ENCODE measurements around the gene SERPINA1. TPM values are rescaled to one million over a fixed set of nuclear protein-coding genes. Genes with fewer than 3 reads are reported as not detected.
"Not testable (repeated sequence)": the region's sequence is repeated elsewhere in the genome, so short reads cannot be mapped to it uniquely, and the experiment has no call there.

SERPINA1 gene
- total RNA-seq, 2 experiments from 2014 or later: 22.1 to 24.5 TPM

DNA sequence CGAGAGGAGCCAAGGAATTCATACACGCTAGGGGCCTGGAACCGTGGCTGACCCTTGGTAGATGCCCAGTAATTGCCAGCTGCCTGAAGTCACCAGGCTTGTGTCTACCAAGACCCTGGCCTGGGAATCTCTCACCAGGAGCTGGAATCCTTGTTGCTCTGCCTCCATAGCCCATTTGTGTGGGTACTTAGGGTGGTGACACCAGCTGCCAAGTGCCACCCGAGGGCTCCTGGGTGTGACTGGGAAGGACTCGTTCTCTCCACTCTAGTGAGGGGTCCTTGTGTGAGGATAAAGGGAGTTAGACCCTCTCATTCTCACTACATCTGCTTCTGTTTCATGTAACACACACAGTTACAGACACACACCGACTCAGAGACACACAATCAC lies 17.9 kb downstream of the SERPINA1 start:
- Mint-ChIP-seq H3K27me3 (peaks cover 5% of the 10 kb centered on the region), H3K36me3 (no peaks in the 10 kb centered on the region), H3K9me3 (no peaks in the 10 kb centered on the region), H3K4me3 (no peak overlapping the region), H3K4me1 (ENCODE audit: low read depth) (no peaks in the 10 kb centered on the region), H3K27ac (no peak overlapping the region)
- ChIA-PET POLR2A (no interaction called here), CTCF (no interaction called here)
- DNase-seq: no peak
- intact Hi-C loops (cut with micrococcal nuclease): no loop called here

DNA sequence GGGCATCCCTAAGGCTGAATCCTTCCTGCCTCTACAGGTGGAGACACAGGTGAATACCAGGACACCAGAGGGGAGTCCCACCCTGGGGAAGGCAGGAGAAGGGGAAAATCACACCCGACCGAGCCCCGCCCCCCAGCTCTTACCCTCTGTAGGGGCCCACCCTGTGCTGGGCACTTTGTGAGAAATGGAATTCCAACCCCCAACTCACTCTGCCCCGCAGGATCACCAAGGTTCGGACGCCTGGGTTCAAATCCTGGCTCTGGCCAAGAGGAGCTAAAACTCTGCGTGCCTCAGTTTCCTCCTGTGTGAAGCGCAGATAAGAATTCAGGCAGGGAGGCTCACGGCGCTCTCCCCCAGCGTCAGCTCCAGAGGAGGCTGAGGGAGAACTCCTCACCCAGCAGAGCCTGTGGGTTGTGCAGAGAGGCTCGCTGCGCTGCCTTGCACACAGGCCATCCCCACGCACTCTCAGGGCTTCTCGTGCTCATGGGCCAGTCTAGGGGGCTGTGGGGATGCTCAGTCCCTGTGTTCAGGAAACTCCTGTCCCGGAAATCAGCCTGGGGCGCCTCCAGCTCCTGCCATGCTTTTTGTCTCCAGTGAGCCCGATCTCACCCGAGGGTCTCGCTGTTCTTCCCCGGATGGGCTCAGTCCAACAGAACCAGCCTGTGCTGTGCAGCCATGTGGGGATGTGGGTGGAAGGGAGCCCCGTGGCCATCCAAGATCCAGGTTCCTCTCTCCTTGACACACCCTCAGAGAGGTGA lies 18.5 kb downstream of the SERPINA1 start:
- H3K4me3 Mint-ChIP-seq; DNase-seq; H3K27ac Mint-ChIP-seq; CTCF ChIA-PET; H3K27me3 Mint-ChIP-seq; H3K4me1 Mint-ChIP-seq (ENCODE audit: low read depth); H3K36me3 Mint-ChIP-seq; POLR2A ChIA-PET; H3K9me3 Mint-ChIP-seq; intact Hi-C loops (cut with micrococcal nuclease): not testable (repeated sequence)

DNA sequence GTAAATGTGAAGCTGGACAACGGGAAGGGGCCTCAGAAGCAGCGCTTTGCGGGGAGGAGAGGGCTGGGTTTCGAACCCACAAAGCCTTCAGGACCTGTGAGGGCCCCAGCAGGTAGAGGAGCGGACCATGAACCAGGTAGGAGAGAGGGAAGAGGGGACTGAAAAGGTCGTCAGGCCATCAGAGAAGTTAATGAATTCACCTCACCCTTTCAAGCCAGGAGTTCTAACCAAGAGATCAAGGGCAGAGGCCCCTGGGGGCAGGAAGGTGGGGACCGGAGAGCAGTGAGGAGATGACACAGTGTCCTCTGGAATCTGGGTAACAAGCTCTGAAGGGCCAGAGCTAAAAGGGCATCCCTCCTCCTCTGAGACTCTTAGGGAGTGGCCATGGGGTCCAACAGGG lies 19.4 kb downstream of the SERPINA1 start:
- DNase-seq: no peak
- ChIA-PET CTCF (interaction anchor here (0.7 kb wide), 1 partner anchor 10 kb away, joined by 3 read pairs; no protein-coding TSS in a partner anchor), POLR2A (no interaction called here)
- Mint-ChIP-seq H3K4me3 (no peak overlapping the region), H3K9me3 (no peaks in the 10 kb centered on the region), H3K36me3 (no peaks in the 10 kb centered on the region), H3K27me3 (peaks cover 5% of the 10 kb centered on the region), H3K4me1 (ENCODE audit: low read depth) (no peaks in the 10 kb centered on the region), H3K27ac (no peak overlapping the region)
- intact Hi-C loops (cut with micrococcal nuclease): no loop called here

DNA sequence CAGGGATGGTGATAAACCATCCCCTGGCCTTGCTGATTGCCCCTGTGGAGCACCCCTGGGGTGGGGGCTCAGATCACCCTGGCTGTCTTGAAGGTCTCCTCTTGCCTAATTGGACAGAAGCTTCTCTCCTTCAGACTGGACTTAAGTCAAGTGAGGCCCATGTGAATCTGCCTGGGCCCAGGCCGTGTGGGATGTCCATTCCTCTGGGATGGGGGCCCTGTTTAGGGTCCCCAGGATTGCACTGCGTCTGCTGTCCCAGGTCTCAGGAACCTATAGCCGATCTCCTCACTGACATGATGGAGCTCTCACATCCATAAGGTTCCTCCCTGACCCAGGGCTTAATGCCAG lies 20.2 kb downstream of the SERPINA1 start:
- ChIA-PET POLR2A (no interaction called here), CTCF (no interaction called here)
- intact Hi-C loops (cut with micrococcal nuclease): no loop called here
- Mint-ChIP-seq H3K27me3 (peaks cover 5% of the 10 kb centered on the region), H3K4me3 (no peak overlapping the region), H3K36me3 (no peaks in the 10 kb centered on the region), H3K4me1 (ENCODE audit: low read depth) (no peaks in the 10 kb centered on the region), H3K27ac (no peak overlapping the region), H3K9me3 (no peaks in the 10 kb centered on the region)
- DNase-seq: no peak

DNA sequence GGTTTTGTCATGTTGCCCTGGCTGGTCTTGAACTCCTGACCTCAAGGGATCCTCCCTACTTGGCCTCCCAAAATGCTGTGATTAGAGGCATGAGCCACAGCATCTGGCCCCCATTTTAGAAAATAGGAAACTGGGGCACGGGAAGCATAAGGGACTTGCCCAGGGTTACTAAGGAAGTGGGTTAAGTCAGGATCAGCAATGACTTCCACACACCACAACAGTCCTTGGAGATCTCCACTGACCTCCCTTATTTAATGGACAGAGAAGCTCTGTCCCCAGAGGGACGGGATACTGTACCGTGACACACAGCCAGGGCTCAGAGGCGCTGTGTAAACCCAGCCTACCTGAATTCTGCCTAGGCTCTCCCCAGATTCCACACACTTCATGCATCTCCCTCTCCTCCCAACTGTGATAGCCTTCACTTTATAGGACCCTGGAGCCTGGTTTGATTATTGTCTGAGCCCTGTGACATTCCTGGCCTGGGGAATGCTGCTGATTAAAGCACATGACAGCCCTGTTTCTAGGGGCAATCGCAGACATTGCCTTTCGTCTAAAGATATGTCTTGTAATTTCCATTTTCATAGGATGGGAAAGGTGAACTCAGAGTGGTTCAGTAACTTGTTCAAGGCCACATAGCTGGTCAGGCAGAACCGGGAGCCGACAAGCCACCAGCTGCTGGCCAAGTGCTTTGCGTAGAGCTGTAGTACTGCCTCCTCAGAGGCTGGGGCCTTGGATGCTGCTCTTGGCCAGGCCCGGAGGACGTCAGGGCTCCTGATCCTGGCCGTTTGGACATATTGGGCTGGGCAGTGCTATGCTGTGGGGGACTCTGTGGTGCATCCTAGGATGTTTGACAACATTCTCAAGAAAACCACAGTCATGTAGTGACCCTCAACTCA lies 20.8 kb downstream of the SERPINA1 start:
- Mint-ChIP-seq H3K27ac (no peak overlapping the region), H3K4me3 (no peak overlapping the region), H3K27me3 (peaks cover 8% of the 10 kb centered on the region), H3K4me1 (ENCODE audit: low read depth) (no peaks in the 10 kb centered on the region), H3K9me3 (no peaks in the 10 kb centered on the region), H3K36me3 (no peaks in the 10 kb centered on the region)
- DNase-seq: no peak
- ChIA-PET CTCF (no interaction called here), POLR2A (no interaction called here)
- intact Hi-C loops (cut with micrococcal nuclease): no loop called here

DNA sequence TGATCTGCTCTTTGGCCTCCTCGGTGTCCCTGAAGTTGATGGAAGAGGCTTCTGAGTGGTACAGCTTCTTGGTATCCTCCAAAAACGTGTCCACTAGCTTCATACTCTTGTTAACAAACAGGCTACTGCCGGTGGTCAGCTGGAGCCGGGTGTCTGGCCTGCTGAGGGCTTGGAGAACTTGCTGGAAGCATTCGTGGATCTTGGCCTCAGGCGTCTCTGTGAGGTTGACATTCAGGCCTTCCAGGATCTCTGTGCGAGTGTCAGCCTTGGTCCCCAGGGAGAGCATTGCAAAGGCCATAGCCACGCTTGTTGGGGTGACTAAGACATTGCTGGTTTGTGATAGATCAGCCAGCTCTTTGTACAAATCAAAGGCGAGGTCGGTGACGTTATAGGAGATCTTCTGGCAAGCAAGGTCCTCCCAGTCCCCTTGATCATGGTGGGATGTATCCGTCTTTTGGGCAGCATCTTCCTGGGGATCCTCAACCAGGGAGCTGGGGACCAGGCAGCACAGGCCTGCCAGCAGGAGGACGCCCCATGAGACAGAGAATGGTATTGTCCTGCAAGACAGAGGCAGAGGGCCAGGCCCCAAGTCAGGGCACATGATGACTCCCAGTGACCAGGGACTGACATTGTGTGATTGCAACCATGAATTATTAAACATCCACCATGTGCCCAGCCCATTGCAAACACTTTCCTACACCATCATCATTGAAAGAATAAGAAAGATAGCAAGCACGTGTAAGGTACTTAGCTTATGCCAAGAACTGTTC lies 22.1 kb downstream of the SERPINA1 start, which contains the start of gene SERPINA2:
Gene SERPINA2, minus strand, starts transcription at position 553 of the 770 bp plus-strand sequence.
- Mint-ChIP-seq H3K36me3 (no peaks in the 10 kb centered on the region), H3K4me3 (no peak within 1 kb of the TSS), H3K9me3 (no peaks in the 10 kb centered on the region), H3K27ac (no peak within 1 kb of the TSS), H3K4me1 (ENCODE audit: low read depth) (no peaks in the 10 kb centered on the region), H3K27me3 (peaks cover 9% of the 10 kb centered on the region)
- POLR2A ChIA-PET: no interaction called here
- CTCF ChIA-PET: no interaction called here
- intact Hi-C loops (cut with micrococcal nuclease): no loop called here
- no peak for DNase-seq

DNA sequence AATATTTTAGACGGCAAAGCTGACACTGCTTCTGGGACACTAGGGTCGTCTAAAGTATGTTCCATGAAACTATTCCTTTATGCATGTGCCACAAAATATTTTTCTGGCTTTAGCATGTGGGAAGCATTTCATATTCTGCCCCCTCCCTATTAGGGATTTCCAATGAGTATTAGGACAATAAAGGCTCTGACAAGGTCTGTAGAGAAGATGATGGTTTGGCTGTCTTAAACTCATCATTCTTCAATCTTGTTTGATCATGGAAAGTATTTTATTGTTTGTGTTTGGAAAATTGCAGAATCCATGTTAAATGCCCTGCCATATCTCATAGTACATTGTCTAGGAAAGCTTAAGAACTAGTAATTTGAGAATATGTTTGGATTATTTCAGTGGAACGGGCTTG lies 22.8 kb downstream of the SERPINA1 start:
- Mint-ChIP-seq H3K9me3 (no peaks in the 10 kb centered on the region), H3K4me3 (no peak overlapping the region), H3K27me3 (peaks cover 9% of the 10 kb centered on the region), H3K4me1 (ENCODE audit: low read depth) (no peaks in the 10 kb centered on the region), H3K27ac (no peak overlapping the region), H3K36me3 (no peaks in the 10 kb centered on the region)
- ChIA-PET POLR2A (no interaction called here), CTCF (no interaction called here)
- intact Hi-C loops (cut with micrococcal nuclease): loop anchor here (2.0 kb wide), 1 partner anchor 13 kb away; no protein-coding TSS in a partner anchor
- DNase-seq: no peak

DNA sequence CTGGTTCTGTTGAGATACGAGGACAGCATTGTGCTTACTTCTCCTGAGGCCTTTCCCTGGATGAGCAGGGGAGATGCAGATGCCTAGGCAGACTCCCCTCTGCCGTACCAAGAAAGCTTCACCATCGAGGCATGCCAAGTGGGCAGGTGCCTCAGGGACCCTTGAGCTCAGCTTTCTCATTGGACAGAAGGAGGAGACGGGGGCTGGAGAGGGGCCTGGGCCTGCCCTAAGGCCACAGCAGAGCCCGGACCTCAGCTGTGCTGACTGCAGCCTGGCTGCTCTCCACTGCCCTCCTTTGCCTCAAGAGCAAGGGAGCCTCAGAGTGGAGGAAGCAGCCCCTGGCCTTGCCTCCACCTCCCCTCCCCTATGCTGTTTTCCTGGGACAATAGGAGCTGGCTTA lies 23.4 kb downstream of the SERPINA1 start:
- Mint-ChIP-seq H3K27ac (no peak overlapping the region), H3K36me3 (no peaks in the 10 kb centered on the region), H3K4me3 (no peak overlapping the region), H3K9me3 (no peaks in the 10 kb centered on the region), H3K4me1 (ENCODE audit: low read depth) (no peaks in the 10 kb centered on the region), H3K27me3 (peaks cover 11% of the 10 kb centered on the region)
- DNase-seq: no peak
- POLR2A ChIA-PET: no interaction called here
- CTCF ChIA-PET: no interaction called here
- intact Hi-C loops (cut with micrococcal nuclease): loop anchor here (2.0 kb wide), 1 partner anchor 14 kb away; no protein-coding TSS in a partner anchor

DNA sequence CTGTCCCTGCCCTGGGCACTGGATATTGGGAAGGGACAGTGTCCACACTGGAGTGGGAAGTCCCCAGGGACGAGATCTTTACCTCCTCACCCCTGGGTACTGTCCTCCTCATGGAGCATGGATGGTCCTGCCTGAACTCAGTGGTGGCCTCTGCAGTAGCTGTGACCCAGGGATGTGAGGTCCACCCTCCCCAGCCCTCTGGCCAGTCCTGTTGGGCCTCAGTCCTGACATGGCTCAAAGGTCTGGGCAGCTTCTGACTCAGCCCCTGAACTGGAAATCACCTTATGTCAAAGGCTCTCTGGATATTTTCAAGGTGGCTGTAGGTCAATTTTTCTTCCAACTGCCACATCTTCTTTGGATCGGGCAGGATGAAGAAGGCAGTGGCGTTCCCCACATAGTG lies 24.4 kb downstream of the SERPINA1 start:
- DNase-seq: no peak
- Mint-ChIP-seq H3K27ac (no peak overlapping the region), H3K36me3 (no peaks in the 10 kb centered on the region), H3K4me1 (ENCODE audit: low read depth) (no peaks in the 10 kb centered on the region), H3K4me3 (no peak overlapping the region), H3K27me3 (peaks cover 14% of the 10 kb centered on the region), H3K9me3 (no peaks in the 10 kb centered on the region)
- intact Hi-C loops (cut with micrococcal nuclease): loop anchor here (2.0 kb wide), 1 partner anchor 15 kb away; no protein-coding TSS in a partner anchor
- CTCF ChIA-PET: no interaction called here
- POLR2A ChIA-PET: no interaction called here

DNA sequence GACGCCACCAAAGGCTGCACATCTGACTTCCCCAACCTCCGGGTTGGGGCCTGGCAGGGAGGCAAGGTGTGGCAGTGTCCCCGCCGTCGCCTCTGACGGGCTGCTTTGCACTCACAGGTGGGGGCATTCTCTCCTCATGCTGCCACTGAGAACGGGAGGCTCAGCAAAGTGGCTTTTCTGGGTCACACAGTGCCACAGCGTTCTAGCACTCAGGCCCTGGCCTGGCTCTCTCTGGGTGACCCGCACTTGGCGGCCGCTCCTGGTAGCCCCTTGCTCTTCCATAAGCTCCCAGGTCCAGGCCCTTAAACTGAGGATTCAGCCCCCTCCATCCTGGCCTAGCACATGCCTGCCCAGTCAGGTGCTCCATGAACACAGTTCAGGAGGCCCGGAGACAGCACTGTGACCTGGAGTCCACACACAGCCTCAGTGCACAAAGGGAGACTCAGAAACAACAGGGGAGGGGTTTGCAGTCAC lies 25.2 kb downstream of the SERPINA1 start:
- H3K27me3 Mint-ChIP-seq: peaks cover 12% of the 10 kb centered on the region
- DNase-seq: no peak
- no peak overlapping the region for H3K27ac Mint-ChIP-seq
- no peaks in the 10 kb centered on the region for H3K4me1 Mint-ChIP-seq (ENCODE audit: low read depth)
- no peaks in the 10 kb centered on the region for H3K9me3 Mint-ChIP-seq
- no peaks in the 10 kb centered on the region for H3K36me3 Mint-ChIP-seq
- ChIA-PET CTCF (no interaction called here), POLR2A (no interaction called here)
- intact Hi-C loops (cut with micrococcal nuclease): no loop called here
- H3K4me3 Mint-ChIP-seq: no peak overlapping the region

DNA sequence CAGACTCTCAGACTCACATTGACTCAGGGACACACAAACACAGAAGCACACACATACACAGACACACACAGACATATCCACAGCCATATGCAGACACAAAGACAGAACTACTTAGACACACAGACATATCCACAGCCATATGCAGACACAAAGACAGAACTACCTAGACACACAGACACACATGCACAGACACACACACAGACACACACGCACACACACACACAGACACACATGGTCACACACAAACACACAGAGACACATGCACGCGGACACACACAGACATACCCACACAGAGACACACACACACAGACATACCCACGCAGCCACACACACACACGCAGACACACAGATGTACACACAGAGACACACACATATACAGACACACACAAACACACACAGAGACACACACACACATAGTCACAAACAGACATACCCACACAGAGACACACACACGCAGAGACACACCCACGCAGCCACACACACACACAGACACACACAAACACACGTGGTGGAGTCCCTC lies 25.7 kb downstream of the SERPINA1 start:
- no peak overlapping the region for H3K27ac Mint-ChIP-seq
- H3K36me3 Mint-ChIP-seq: no peaks in the 10 kb centered on the region
- intact Hi-C loops (cut with micrococcal nuclease): no loop called here
- ChIA-PET POLR2A (no interaction called here), CTCF (no interaction called here)
- H3K27me3 Mint-ChIP-seq: peaks cover 12% of the 10 kb centered on the region
- no peaks in the 10 kb centered on the region for H3K9me3 Mint-ChIP-seq
- no peaks in the 10 kb centered on the region for H3K4me1 Mint-ChIP-seq (ENCODE audit: low read depth)
- H3K4me3 Mint-ChIP-seq: no peak overlapping the region
- DNase-seq: no peak

DNA sequence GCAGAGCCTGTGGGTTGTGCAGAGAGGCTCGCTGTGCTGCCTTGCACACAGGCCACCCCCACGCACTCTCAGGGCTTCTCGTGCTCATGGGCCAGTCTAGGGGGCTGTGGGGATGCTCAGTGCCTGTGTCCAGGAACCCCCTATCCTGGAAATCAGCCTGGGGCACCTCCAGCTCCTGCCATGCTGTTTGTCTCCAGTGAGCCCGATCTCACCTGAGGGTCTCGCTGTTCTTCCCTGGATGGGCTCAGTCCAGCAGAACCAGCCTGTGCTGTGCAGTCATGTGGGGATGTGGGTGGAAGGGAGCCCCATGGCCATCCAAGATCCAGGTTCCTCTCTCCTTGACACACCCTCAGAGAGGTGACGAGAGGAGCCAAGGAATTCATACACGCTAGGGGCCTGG lies 26.7 kb downstream of the SERPINA1 start:
- peaks cover 12% of the 10 kb centered on the region for H3K27me3 Mint-ChIP-seq
- H3K27ac Mint-ChIP-seq: no peak overlapping the region
- no peaks in the 10 kb centered on the region for H3K9me3 Mint-ChIP-seq
- intact Hi-C loops (cut with micrococcal nuclease): no loop called here
- DNase-seq: no peak
- no peaks in the 10 kb centered on the region for H3K36me3 Mint-ChIP-seq
- ChIA-PET POLR2A (no interaction called here), CTCF (no interaction called here)
- H3K4me3 Mint-ChIP-seq: no peak overlapping the region
- H3K4me1 Mint-ChIP-seq (ENCODE audit: low read depth): peaks cover under 1% of the 10 kb centered on the region

Data from activated CD4-positive, alpha-beta memory T cell treated with anti-CD3 and anti-CD28 coated beads for 36 hours (primary cell).